GM21515 (cell line): Measurements from ENCODE around the gene FILIP1.

Experiments used
- ATAC-seq: cut with Tn5 transposase; IDR thresholded peaks from one replicate; pipeline ENCODE4 v1.9.1; 2021; ENCODE audit not compliant: unreplicated experiment

The FILIP1 gene, protein sequence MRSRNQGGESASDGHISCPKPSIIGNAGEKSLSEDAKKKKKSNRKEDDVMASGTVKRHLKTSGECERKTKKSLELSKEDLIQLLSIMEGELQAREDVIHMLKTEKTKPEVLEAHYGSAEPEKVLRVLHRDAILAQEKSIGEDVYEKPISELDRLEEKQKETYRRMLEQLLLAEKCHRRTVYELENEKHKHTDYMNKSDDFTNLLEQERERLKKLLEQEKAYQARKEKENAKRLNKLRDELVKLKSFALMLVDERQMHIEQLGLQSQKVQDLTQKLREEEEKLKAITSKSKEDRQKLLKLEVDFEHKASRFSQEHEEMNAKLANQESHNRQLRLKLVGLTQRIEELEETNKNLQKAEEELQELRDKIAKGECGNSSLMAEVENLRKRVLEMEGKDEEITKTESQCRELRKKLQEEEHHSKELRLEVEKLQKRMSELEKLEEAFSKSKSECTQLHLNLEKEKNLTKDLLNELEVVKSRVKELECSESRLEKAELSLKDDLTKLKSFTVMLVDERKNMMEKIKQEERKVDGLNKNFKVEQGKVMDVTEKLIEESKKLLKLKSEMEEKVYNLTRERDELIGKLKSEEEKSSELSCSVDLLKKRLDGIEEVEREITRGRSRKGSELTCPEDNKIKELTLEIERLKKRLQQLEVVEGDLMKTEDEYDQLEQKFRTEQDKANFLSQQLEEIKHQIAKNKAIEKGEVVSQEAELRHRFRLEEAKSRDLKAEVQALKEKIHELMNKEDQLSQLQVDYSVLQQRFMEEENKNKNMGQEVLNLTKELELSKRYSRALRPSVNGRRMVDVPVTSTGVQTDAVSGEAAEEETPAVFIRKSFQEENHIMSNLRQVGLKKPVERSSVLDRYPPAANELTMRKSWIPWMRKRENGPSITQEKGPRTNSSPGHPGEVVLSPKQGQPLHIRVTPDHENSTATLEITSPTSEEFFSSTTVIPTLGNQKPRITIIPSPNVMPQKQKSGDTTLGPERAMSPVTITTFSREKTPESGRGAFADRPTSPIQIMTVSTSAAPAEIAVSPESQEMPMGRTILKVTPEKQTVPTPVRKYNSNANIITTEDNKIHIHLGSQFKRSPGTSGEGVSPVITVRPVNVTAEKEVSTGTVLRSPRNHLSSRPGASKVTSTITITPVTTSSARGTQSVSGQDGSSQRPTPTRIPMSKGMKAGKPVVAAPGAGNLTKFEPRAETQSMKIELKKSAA (N-terminal part only)

GRCh38 chr6:75493400-75494064 is at the start of gene FILIP1:
FILIP1 (minus strand) TSS chr6:75493800; CDS start chr6:75414972, 78,828 bp downstream.
- ATAC-seq: no peak

DNA sequence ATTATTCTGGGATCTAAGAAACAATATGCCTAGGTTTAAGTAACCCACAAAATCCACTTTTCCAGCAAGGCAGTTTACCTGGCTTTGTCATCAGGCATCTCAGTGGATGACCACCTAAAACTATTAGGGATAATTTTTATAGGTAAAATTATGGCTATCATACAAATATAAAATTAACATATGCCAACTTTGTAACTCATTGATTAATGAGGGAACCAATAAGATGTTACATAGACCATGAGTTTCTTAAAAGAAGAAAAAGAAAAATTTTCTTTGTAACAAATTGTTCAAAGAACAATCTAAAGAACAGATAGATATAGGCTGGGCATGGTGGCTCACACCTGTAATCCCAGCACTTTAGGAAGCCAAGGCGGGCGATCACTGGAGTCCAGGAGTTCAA is 49.7 kb upstream of the FILIP1 start:
- no peak for ATAC-seq

DNA sequence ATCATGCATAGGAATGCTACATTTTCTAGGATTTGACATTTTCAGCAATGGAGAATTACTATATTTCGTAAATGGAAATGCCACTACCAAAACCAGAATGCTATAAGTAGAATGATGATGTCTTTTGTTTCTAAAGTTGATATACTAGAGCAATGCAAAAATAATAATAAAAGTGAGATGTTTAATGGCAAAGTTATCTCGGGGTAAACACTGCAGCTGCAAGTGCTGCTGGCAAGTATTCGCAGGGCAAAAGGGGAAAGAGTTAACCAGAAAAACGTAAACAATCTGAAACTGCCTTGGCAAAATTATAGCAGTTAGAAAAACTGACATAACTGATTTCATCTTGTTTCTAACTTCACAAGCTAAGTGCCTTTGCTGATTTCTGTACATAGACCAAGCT is 45.5 kb upstream of the FILIP1 start:
- ATAC-seq: no peak

DNA sequence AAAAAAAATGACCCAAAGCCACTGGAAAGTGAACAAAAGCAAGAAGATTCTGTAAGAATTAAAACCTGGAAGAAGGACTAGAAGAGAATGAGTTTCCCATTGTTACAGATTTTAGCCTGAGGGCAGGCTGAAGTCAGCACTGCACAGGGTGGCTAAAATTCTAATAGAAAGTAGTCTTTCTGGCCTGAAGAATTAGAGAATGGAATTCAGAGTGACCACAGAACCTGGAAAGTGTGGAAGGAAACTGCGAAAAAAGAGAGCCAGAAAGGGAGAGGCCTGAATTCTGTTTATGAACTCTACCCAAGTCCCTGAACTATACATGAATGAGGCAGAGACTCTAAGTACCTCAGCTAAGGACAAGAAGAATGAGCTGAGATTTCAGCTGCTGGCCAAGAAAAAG is 38.9 kb upstream of the FILIP1 start:
- no peak for ATAC-seq

- no peak for ATAC-seq
Observed at GRCh38 chr6:75531174-75531573, 37.6 kb upstream of the FILIP1 start.

DNA sequence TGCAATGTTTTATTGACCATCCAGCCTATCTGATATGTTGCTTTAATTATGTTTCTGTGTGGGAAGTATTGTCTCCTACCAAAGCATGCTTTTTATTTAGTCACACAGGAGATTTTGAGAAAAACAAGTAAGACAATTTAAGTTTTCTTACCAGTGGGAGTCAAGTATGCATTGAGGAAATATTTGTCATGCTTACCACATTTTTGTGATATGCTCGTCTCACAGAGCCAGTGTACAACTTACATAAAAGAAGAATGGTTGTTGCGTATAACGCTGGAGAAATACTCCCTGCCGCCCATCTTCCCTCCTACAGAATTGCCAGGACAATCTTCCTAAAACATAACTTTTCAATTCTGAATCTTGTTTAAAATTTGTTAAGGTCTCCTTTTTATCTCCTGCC is 37.1 kb upstream of the FILIP1 start:
- no peak for ATAC-seq

DNA sequence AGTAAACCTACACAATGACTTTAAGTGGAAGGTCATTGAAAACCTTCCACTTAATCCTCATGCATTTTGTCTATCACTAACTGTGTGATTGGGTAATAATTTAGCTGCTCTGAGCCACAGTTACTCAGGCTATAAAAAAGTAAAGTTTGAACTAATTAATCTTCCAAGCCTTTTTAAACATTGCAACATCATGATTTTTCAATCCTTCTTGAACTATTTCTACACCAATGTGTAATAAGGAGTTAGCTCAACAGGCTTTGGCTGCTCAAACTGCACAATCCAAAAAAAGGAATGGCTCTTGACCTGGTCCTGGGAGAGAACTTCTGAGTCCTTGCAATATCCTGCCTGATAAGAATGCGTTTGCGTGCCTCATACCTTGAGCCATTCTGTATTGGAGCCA is 34.8 kb upstream of the FILIP1 start:
- no peak for ATAC-seq

GRCh38 chr6:75526502-75527127 is 33.0 kb upstream of the FILIP1 start:
- peak; percentile 93 for ATAC-seq

DNA sequence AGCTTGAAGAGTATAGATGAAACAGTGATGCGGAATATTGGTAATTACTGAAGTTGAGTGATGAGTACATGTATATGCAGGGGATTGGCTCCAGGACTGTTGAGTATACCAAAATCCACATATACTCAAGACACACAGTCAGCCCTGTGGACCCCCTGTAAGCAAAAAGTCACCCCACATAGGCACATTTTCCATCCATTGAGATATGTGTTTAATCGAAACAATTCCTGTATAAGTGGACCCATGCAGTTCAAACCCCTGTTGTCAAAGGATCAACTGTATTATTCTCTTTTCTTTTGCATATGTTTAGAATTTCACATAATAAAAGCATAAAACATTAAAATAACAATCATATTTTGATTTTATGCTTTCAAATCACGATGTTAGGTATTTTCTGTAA is 32.1 kb upstream of the FILIP1 start:
- ATAC-seq: no peak

DNA sequence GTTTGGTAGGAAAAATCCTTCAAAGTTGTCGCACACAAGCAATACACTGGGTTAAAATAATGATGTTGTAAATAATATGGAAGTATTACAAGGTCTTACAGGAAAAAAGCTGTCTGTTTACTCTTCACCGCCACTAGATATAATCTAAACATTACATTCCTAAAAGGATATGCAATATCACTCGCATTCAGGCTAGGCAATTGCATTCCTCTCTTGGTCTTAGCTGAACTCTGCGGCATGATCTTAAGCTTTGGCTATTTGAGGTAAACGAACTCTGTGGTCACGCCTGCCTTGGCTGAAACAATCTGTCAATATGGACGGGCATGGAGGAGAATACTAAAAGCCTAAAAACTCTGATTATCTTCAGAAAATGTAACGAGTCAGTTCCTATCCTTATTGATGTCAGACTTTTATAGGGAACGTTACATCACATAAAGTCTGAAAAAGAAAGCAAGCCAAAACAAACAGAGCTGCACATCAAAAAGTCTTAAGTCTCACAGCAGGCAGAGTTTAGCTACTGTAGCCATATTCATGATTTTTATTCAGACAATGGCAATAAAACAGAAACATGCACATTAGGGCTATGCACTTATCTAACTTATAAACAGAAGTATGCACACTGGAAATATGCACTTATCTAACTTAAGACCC is 30.8 kb upstream of the FILIP1 start:
- no peak for ATAC-seq

DNA sequence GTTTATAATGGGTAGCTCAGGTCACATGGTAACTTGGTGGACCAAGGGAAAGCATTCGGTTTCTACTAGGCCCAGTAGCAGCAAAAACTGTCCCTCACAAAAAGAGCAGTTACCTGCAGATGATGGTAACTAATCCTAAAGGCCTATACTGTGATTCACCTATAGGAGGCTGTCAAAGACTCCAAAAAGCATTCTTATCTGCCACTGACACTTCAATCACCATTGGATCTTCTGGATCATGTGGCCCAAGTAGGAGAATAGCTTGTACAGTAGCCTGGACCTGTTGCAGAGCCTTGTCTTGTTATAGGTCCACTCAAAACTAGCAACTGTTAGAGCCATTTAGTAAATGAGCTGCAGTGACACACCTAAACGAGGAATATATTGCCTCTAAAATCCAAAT is 23.2 kb upstream of the FILIP1 start:
- no peak for ATAC-seq

DNA sequence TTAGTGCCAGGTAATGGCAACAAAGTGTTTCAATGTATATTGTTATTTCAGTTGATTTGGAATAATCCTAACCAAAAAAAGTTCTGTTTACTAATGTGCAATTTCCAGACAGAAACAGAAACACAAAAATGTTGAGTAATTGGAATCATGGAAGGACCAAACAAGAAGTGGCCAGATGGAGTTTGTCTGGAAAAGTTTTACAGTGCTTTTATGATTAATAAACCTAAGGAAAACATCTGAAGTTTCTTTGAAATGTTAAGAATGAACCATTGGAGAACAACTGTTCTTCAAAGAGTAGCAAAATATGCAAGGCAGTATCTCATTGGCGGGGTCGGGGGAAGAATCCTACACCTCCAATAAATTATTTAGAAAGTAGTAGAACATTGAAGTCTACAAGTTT is 19.0 kb upstream of the FILIP1 start:
- ATAC-seq: no peak

DNA sequence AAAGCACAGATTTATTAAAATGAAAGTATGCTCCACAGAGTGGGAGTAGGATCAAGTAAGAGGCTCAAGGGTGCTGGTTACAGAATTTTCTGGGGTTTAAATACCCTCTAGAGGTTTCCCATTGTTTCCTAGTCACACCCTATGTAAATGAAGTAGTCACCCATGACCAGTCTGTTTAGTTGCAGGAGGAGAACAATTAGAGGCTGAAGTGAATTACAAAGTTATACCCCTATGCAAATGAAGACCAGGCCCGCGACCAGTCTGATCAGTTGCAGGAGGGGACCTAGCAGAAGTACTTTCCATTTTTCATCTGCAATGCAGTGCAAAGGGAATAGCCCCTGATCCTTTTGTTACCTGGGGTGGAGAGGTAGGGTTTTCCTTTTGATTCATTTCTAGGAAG is 11.8 kb upstream of the FILIP1 start:
- ATAC-seq: no peak

- ATAC-seq: no peak
Observed at GRCh38 chr6:75504465-75505222, 11.0 kb upstream of the FILIP1 start.

DNA sequence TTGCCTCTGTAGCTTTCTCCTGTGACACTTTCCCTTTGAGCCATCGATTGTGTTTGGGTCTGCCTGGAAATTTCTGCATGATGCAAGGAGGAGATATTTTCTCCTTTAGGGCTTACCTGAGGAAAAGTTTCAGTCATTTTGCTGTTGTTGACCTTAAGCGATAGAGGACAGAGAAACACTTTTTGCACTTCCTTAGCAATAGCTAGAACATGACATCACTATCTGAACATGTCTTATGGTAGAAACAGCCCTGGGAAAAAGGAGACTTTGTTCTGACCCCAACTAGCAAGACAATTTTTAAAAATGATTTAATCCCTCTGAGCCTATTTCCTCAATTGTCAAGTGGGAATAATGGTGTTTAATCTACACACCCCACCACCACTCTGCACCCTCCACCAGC is 9.7 kb upstream of the FILIP1 start:
- no peak for ATAC-seq

GRCh38 chr6:75502884-75503283 is 9.3 kb upstream of the FILIP1 start:
- no peak for ATAC-seq

- no peak for ATAC-seq
Observed at GRCh38 chr6:75501756-75502155, 8.2 kb upstream of the FILIP1 start.

DNA sequence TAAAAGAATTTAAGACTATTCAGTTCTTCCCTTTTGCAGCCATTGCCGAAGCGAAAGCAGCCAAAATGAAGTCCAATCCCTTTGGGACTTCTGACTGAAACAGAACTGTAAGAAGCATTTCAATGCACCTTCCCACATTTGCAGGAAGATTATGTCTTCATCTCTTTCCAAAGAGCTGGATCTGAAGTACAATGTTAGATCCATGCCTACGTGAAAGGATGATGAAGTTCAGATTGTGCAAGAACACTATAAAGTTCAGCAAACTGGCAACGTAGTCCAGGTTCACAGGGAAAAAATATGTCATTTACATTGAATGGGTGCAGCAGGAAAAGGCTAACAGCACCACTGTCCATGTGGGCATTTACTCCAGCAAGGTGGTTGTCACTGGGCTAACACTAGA is 6.0 kb upstream of the FILIP1 start:
- ATAC-seq: no peak

DNA sequence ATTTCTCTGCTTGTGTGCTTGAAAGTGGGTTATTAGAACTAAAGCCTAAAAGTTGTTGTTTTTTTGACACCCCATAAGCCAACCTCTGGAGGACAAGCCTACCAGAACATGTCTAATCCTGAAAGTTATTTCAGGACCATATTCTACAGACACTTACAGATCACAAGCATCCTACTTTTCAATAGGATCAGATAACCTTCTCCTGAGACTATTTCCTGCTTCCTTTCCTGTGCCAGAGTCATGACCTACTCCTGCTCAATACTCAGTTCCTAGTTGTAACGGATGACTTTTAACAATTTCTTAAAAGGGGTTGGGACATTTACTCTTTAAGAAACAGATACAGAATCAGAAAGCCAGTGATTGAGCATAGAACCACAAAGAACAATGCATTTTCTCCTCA is 5.3 kb upstream of the FILIP1 start:
- ATAC-seq: no peak
